GM12872 (cell line): ENCODE data around the gene TADA2B.

ENCODE experiments used
- CTCF ChIP-seq: IDR thresholded peaks from 3 replicates; pipeline ENCODE4 v1.5.1; 2011; ENCODE audit warnings: low read depth, mild to moderate bottlenecking, low read length, moderate library complexity; ENCODE audit not compliant: insufficient read depth

Gene TADA2B

DNA sequence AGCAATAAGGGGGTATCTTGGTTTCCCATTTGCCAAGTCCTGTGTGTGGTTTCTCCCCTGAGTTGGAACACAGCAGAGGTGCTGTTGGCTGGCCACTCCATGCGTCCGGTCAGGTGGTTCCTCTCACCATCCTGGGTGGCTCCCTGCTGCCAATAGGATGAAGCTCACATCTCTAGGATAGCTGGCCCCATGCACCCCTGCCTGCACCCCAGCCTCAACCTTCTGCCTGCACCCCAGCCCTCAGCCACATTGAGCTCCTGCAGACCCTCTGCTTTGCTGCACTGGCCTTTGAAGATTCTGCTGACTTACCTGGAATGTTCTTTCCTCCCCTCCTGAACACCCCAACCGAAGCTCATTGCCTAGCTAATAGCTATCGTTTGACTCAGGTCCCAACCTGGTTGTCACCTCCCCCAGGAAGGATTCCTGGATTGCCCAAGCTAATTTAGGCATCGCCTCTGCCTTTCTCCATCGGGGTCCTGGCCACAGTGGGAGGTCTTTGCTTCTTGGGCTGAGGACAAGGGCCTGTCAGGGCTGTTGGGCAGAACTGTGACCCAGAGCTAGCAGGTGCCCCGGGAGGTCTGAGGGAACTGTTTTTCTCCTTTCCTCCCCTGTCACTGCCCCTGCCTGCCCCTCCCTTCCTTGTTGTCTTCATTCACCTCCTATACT is 61.3 kb downstream of the TADA2B start:
- no peak for TF ChIP-seq CTCF

DNA sequence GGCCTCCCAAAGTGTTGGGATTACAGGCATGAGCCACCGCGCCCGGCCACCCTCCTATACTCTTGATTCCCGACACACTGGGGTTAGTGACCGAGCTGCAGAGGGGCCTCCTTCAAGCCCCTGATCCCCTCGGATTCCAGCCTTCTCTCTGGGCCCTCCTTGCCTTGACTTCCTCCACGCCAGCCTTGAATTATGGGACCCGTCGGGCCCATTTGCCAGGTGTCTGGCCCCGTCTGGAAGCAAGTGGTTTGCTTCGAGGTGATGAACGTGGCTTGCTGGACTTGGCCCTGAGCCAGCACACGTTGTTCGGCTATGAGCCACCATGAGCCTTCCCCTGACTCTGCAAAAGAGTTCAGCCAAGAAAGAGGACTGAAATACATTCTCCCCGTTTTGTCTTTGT is 62.1 kb downstream of the TADA2B start:
- no peak for TF ChIP-seq CTCF

- no peak for TF ChIP-seq CTCF
Measured at GRCh38 chr4:7107166-7107905, 64.2 kb downstream of the TADA2B start.
